Right lung (tissue), 5 donors: ENCODE results near the gene LRG1. TPM values are rescaled to one million over a fixed set of nuclear protein-coding genes. Genes with fewer than 3 reads are reported as not detected.

ENCODE experiments used
- DNase-seq, 2 donors: peaks; one replicate each; pipeline ENCODE4 v3.0.0-alpha.2; 2013
- polyA plus RNA-seq, 5 donors: library from polyadenylated mRNA; unstranded; fragments of 120-200 nt; gene quantifications; one replicate each; pipeline versions ENCODE4 v1.2.1 to v1.2.3, GENCODE V29; 2013; ENCODE audit warnings: inconsistent platforms in 1 of 5, low replicate concordance in 1 of 5; ENCODE audit not compliant: insufficient read length in 5 of 5, insufficient read depth in 1 of 5

Gene LRG1
- polyA plus RNA-seq, 5 donors: 0.64 to 1.1 (median 1.0) TPM

- DNase-seq: no peak
Measured at GRCh38 chr19:4511300-4512054, 28.4 kb downstream of the LRG1 start.

- no peak for DNase-seq
Measured at GRCh38 chr19:4510435-4511255, 29.2 kb downstream of the LRG1 start.

- no peak for DNase-seq
Measured at GRCh38 chr19:4508698-4509097, 31.1 kb downstream of the LRG1 start.

GRCh38 chr19:4507804-4508203 is 32.0 kb downstream of the LRG1 start:
- no peak for DNase-seq

- DNase-seq: no peak
Measured at GRCh38 chr19:4507150-4507452, 32.7 kb downstream of the LRG1 start.

GRCh38 chr19:4506449-4507149 is 33.2 kb downstream of the LRG1 start:
- DNase-seq: no peak

GRCh38 chr19:4505570-4506448 is 34.0 kb downstream of the LRG1 start:
- no peak for DNase-seq

- no peak for DNase-seq
Measured at GRCh38 chr19:4504891-4505569, 34.8 kb downstream of the LRG1 start.

GRCh38 chr19:4504297-4504701 is 35.5 kb downstream of the LRG1 start:
- no peak for DNase-seq

- DNase-seq: no peak
Measured at GRCh38 chr19:4503825-4504170, 36.0 kb downstream of the LRG1 start.

- DNase-seq: no peak
Measured at GRCh38 chr19:4503132-4503824, 36.6 kb downstream of the LRG1 start.

GRCh38 chr19:4502282-4503131 is 37.3 kb downstream of the LRG1 start:
- no peak for DNase-seq

- no peak for DNase-seq
Measured at GRCh38 chr19:4501691-4502090, 38.1 kb downstream of the LRG1 start.

GRCh38 chr19:4500841-4501591 is 38.8 kb downstream of the LRG1 start:
- DNase-seq: no peak

- DNase-seq: no peak
Measured at GRCh38 chr19:4499855-4500254, 40.0 kb downstream of the LRG1 start.

- DNase-seq: no peak
Measured at GRCh38 chr19:4499318-4499717, 40.5 kb downstream of the LRG1 start.

- DNase-seq: no peak
Measured at GRCh38 chr19:4498694-4499093, 41.1 kb downstream of the LRG1 start.

- no peak for DNase-seq
Measured at GRCh38 chr19:4497770-4498389, 42.0 kb downstream of the LRG1 start.
